SK-N-MC (cell line): ENCODE measurements around the gene CLMP.
A peak's percentile ranks its signal among the peaks of the same experiment; 100 is the strongest.

ENCODE experiments used
- DNase-seq: peaks from one replicate; pipeline ENCODE4 v3.0.0-alpha.2; 2011; ENCODE audit warnings: low read depth, low spot score
- H3K27ac ChIP-seq: fragments of 200-600 bp; sonication (generic); 2 replicates; pipeline ENCODE4 v1.5.1; 2016; ENCODE audit warnings: mixed run types
- H3K36me3 ChIP-seq: fragments of 200-600 bp; sonication (generic); 2 replicates; pipeline ENCODE4 v1.6.1; 2017; ENCODE audit warnings: antibody characterized with exemption, low read length, mixed read lengths; ENCODE audit not compliant: insufficient read depth
- H3K4me3 ChIP-seq: fragments of 200-600 bp; sonication (generic); 2 replicates; pipeline ENCODE4 v1.5.1; 2016
- H3K9ac ChIP-seq: fragments of 200-600 bp; sonication (generic); 2 replicates; pipeline ENCODE4 v1.8.0; 2017; ENCODE audit warnings: mixed run types, mixed read lengths; ENCODE audit not compliant: insufficient read length
- H3K9me3 ChIP-seq: fragments of 200-600 bp; sonication (generic); 2 replicates; pipeline ENCODE4 v1.6.1; 2017; ENCODE audit warnings: low read depth, mild to moderate bottlenecking, antibody characterized with exemption, low read length, moderate library complexity, mixed read lengths
- EZH2 ChIP-seq: fragments of 200-600 bp; sonication (generic); IDR thresholded peaks from one replicate; pipeline ENCODE4 v1.6.1; 2017; ENCODE audit warnings: antibody characterized with exemption
- FOXP2 ChIP-seq: optimal IDR thresholded peaks from 2 replicates; pipeline ENCODE3; 2011; ENCODE audit warnings: mild to moderate bottlenecking, moderate library complexity; ENCODE audit not compliant: insufficient read depth; ENCODE audit errors: extremely low read length, control extremely low read depth
- POLR2AphosphoS5 ChIP-seq: IDR thresholded peaks from 2 replicates; pipeline ENCODE4 v1.6.1; 2012; ENCODE audit warnings: mild to moderate bottlenecking, low read depth, low read length, borderline replicate concordance

Gene CLMP

GRCh38 chr11:123040111-123040432 is 155.0 kb downstream of the CLMP start:
- no peaks in the 10 kb centered on the region for H3K9me3 ChIP-seq
- H3K27ac ChIP-seq, result no peak overlapping the region
- TF ChIP-seq FOXP2 (no peak), EZH2 (no peak), POLR2AphosphoS5 (no peak)
- H3K36me3 ChIP-seq, result no peaks in the 10 kb centered on the region
- H3K9ac ChIP-seq, result no peak overlapping the region
- no peak for DNase-seq
- H3K4me3 ChIP-seq, result no peak overlapping the region

- Histone ChIP-seq H3K27ac (no peak overlapping the region), H3K4me3 (no peak overlapping the region), H3K36me3 (no peaks in the 10 kb centered on the region), H3K9ac (no peak overlapping the region), H3K9me3 (no peaks in the 10 kb centered on the region)
- no peak for DNase-seq
- TF ChIP-seq EZH2 (no peak), FOXP2 (no peak), POLR2AphosphoS5 (no peak)
Observed at GRCh38 chr11:123035831-123036230, 159.2 kb downstream of the CLMP start.

GRCh38 chr11:123034597-123034996 is 160.5 kb downstream of the CLMP start:
- Histone ChIP-seq H3K4me3 (no peak overlapping the region), H3K9ac (no peak overlapping the region), H3K9me3 (no peaks in the 10 kb centered on the region), H3K36me3 (no peaks in the 10 kb centered on the region), H3K27ac (no peak overlapping the region)
- TF ChIP-seq EZH2 (no peak), POLR2AphosphoS5 (no peak), FOXP2 (no peak)
- no peak for DNase-seq

- no peak overlapping the region for H3K27ac ChIP-seq
- no peaks in the 10 kb centered on the region for H3K9me3 ChIP-seq
- TF ChIP-seq POLR2AphosphoS5, result no peak
- no peak for TF ChIP-seq EZH2
- TF ChIP-seq FOXP2, result no peak
- no peak overlapping the region for H3K9ac ChIP-seq
- DNase-seq, result no peak
- no peak overlapping the region for H3K4me3 ChIP-seq
- H3K36me3 ChIP-seq, result no peaks in the 10 kb centered on the region
Observed at GRCh38 chr11:123033895-123034294, 161.2 kb downstream of the CLMP start.

GRCh38 chr11:123030517-123030916 is 164.5 kb downstream of the CLMP start:
- no peak for DNase-seq
- H3K36me3 ChIP-seq, result no peaks in the 10 kb centered on the region
- H3K4me3 ChIP-seq, result no peak overlapping the region
- H3K27ac ChIP-seq, result no peak overlapping the region
- H3K9me3 ChIP-seq, result no peaks in the 10 kb centered on the region
- H3K9ac ChIP-seq, result no peak overlapping the region
- no peak for TF ChIP-seq POLR2AphosphoS5

GRCh38 chr11:123020968-123021367 is 174.1 kb downstream of the CLMP start:
- TF ChIP-seq FOXP2, result no peak
- TF ChIP-seq POLR2AphosphoS5, result no peak
- TF ChIP-seq EZH2, result no peak
- no peak overlapping the region for H3K27ac ChIP-seq
- H3K4me3 ChIP-seq, result no peak overlapping the region
- DNase-seq, result peak; percentile 8
- H3K9me3 ChIP-seq, result no peaks in the 10 kb centered on the region
- H3K9ac ChIP-seq, result no peak overlapping the region
- no peaks in the 10 kb centered on the region for H3K36me3 ChIP-seq
